IMR-90 (cell line): ENCODE data around the gene SMIM36. TPM values are rescaled to one million over a fixed set of nuclear protein-coding genes. Genes with fewer than 3 reads are reported as not detected.

Experiments
- ATAC-seq: fragments of 200-7000 bp; cut with Tn5 transposase; 2 replicates; pipeline ENCODE4 v1.9.1; 2020; ENCODE audit warnings: low read depth, mild to moderate bottlenecking, moderate library complexity
- BruUV-seq: library from RNA; stranded (reverse); fragments of 400-500 nt; replicated peaks from 2 replicates; lab custom pipeline; 2021; lab: Mats Ljungman, UMichigan
- CTCF ChIA-PET: fragments of 300-600 bp; formaldehyde crosslinking; extraction: SDS; loops from one replicate; lab custom pipeline; 2021; ENCODE audit warnings: antibody characterized with exemption; lab: Yijun Ruan, JAX
- POLR2A ChIA-PET: fragments of 300-600 bp; sonication (Branson Sonifier 250); formaldehyde crosslinking; loops from one replicate; lab custom pipeline; 2022; ENCODE audit warnings: antibody characterized with exemption; ENCODE audit not compliant: unreplicated experiment; lab: Charles Lee
- DNase-seq: peaks from one replicate; pipeline ENCODE4 v3.0.0; 2013
- H2AFZ ChIP-seq: replicated peaks from 2 replicates; pipeline ENCODE3; 2013; ENCODE audit warnings: low read length, mild to moderate bottlenecking; ENCODE audit not compliant: poor library complexity
- H2AK5ac ChIP-seq: 2 replicates; pipeline ENCODE4 v1.6.1; 2013; ENCODE audit warnings: low read depth, low read length, inconsistent platforms
- H2AK9ac ChIP-seq: replicated peaks from 2 replicates; pipeline ENCODE3; 2013; ENCODE audit warnings: mild to moderate bottlenecking, low read depth, low read length, moderate library complexity; ENCODE audit not compliant: poor library complexity
- H2BK120ac ChIP-seq: 2 replicates; pipeline ENCODE4 v1.6.1; 2013; ENCODE audit warnings: low read depth, low read length, inconsistent platforms
- H2BK15ac ChIP-seq: 3 replicates; pipeline ENCODE4 v1.6.1; 2013; ENCODE audit warnings: low read depth, low read length, inconsistent platforms
- H2BK20ac ChIP-seq: 2 replicates; pipeline ENCODE4 v1.6.1; 2013; ENCODE audit warnings: low read depth, mild to moderate bottlenecking, inconsistent platforms, low read length, moderate library complexity
- H2BK5ac ChIP-seq: 2 replicates; pipeline ENCODE4 v1.6.1; 2013; ENCODE audit warnings: mild to moderate bottlenecking, low read depth, low read length, inconsistent platforms; ENCODE audit not compliant: poor library complexity, severe bottlenecking
- H3K14ac ChIP-seq: replicated peaks from 2 replicates; pipeline ENCODE4 v1.6.1; 2013; ENCODE audit warnings: low read depth, low read length, inconsistent platforms
- H3K18ac ChIP-seq: 2 replicates; pipeline ENCODE4 v1.6.1; 2013; ENCODE audit warnings: low read depth, low read length, control low read depth
- H3K23ac ChIP-seq: 2 replicates; pipeline ENCODE4 v1.6.1; 2013; ENCODE audit warnings: low read depth, low read length, inconsistent platforms
- H3K27ac ChIP-seq: 2 replicates; pipeline ENCODE4 v1.5.1; 2013; ENCODE audit warnings: mild to moderate bottlenecking, control low read depth, low read length; ENCODE audit not compliant: insufficient read depth
- H3K27me3 ChIP-seq: 2 replicates; pipeline ENCODE4 v1.6.1; 2013; ENCODE audit warnings: low read length; ENCODE audit not compliant: control insufficient read depth, insufficient read depth
- H3K36me3 ChIP-seq: 2 replicates; pipeline ENCODE4 v1.6.1; 2013; ENCODE audit warnings: low read length, mixed read lengths; ENCODE audit not compliant: control insufficient read depth, insufficient read depth
- H3K4ac ChIP-seq: 2 replicates; pipeline ENCODE4 v1.6.1; 2013; ENCODE audit warnings: low read depth, low read length, inconsistent platforms
- H3K4me1 ChIP-seq: 2 replicates; pipeline ENCODE4 v1.6.1; 2013; ENCODE audit warnings: low read length, mixed read lengths; ENCODE audit not compliant: control insufficient read depth, insufficient read depth
- H3K4me2 ChIP-seq: 2 replicates; pipeline ENCODE4 v1.6.1; 2013; ENCODE audit warnings: low read depth, mild to moderate bottlenecking, control low read depth, low read length, moderate library complexity
- H3K4me3 ChIP-seq: 2 replicates; pipeline ENCODE4 v1.5.1; 2013; ENCODE audit warnings: low read depth, mild to moderate bottlenecking, control low read depth, low read length, moderate library complexity; ENCODE audit not compliant: insufficient read depth
- H3K56ac ChIP-seq: 2 replicates; pipeline ENCODE4 v1.6.1; 2013; ENCODE audit warnings: low read length, inconsistent platforms; ENCODE audit not compliant: insufficient read depth; ENCODE audit errors: extremely low read depth
- H3K79me1 ChIP-seq, 2 experiments: 2 replicates each; pipeline ENCODE4 v1.6.1; 2013; ENCODE audit warnings: low read length in 2 of 2, inconsistent platforms in 1 of 2, low read depth in 1 of 2
- H3K9ac ChIP-seq: 2 replicates; pipeline ENCODE4 v1.6.1; 2013; ENCODE audit warnings: low read depth, low read length, control low read depth
- H3K9me1 ChIP-seq: 2 replicates; pipeline ENCODE4 v1.6.1; 2013; ENCODE audit warnings: low read length, inconsistent platforms; ENCODE audit not compliant: insufficient read depth
- H3K9me3 ChIP-seq: 2 replicates; pipeline ENCODE4 v1.6.1; 2013; ENCODE audit warnings: low read length; ENCODE audit not compliant: control insufficient read depth, insufficient read depth
- H4K20me1 ChIP-seq: 2 replicates; pipeline ENCODE4 v1.6.1; 2013; ENCODE audit warnings: low read length, inconsistent platforms; ENCODE audit not compliant: insufficient read depth
- H4K5ac ChIP-seq: 2 replicates; pipeline ENCODE4 v1.6.1; 2013; ENCODE audit warnings: mild to moderate bottlenecking, low read depth, low read length, control low read depth
- H4K8ac ChIP-seq, 2 experiments: 2 replicates each; pipeline ENCODE4 v1.6.1; 2013; ENCODE audit warnings: low read depth in 2 of 2, low read length in 2 of 2, control low read depth in 1 of 2, inconsistent platforms in 1 of 2
- H4K91ac ChIP-seq: 2 replicates; pipeline ENCODE4 v1.6.1; 2013; ENCODE audit warnings: low read depth, low read length, inconsistent platforms; ENCODE audit not compliant: insufficient read depth
- RCOR1 ChIP-seq: IDR thresholded peaks from 2 replicates; pipeline ENCODE4 v1.6.1; 2012; ENCODE audit warnings: mild to moderate bottlenecking, low read length, improper control_type of control experiment; ENCODE audit not compliant: insufficient replicate concordance
- WGBS, 2 experiments: methylation state at CpG; one replicate each; pipeline versions ENCODE4 v1.1.5 to v1.1.7; 2013; ENCODE audit warnings: missing lambda C conversion rate in 2 of 2; ENCODE audit not compliant: insufficient read length in 1 of 2; ENCODE audit errors: extremely low coverage in 2 of 2; 5-methylcytosine and 5-hydroxymethylcytosine counted together
- dilution Hi-C: fragments of 300-500 bp; cut with HindIII; formaldehyde crosslinking; loops from one replicate; pipeline ENCODE4 v1.14.3; 2018; ENCODE audit warnings: low sequenced_read_pairs; ENCODE audit not compliant: unreplicated experiment
- in situ Hi-C: fragments of 300-500 bp; cut with MboI; formaldehyde crosslinking; loops from 3 replicates; pipeline ENCODE4 v1.14.3; 2019; ENCODE audit warnings: low sequenced_read_pairs, inconsistent platforms, mixed read lengths
- intact Hi-C: fragments of 100-400 bp; cut with micrococcal nuclease; formaldehyde crosslinking; loops from 2 replicates; pipeline ENCODE4 v1.10.0; 2022
- polyA plus RNA-seq, 3 experiments: library from polyadenylated mRNA; depleted of rRNA; stranded (reverse); fragments of >200 nt; gene quantifications; 2 replicates each; pipeline ENCODE4 v1.2.3, GENCODE V29; 2012; ENCODE audit warnings: low replicate concordance in 1 of 3
- total RNA-seq: library from RNA; depleted of rRNA; stranded (reverse); fragments of >200 nt; gene quantifications from 2 replicates; pipeline ENCODE4 v1.2.3, GENCODE V29; 2012
- TF ChIP-seq, protein P1 (sequence below): fragments of 150-350 bp; IDR thresholded peaks from 2 replicates; pipeline ENCODE4 v1.6.1; 2016; ENCODE audit warnings: low read depth, mild to moderate bottlenecking, low read length, moderate library complexity, borderline replicate concordance

Gene SMIM36
- total and polyA plus RNA-seq, 2 of the 4 experiments (the other 2 are of a cell fraction): not detected

DNA sequence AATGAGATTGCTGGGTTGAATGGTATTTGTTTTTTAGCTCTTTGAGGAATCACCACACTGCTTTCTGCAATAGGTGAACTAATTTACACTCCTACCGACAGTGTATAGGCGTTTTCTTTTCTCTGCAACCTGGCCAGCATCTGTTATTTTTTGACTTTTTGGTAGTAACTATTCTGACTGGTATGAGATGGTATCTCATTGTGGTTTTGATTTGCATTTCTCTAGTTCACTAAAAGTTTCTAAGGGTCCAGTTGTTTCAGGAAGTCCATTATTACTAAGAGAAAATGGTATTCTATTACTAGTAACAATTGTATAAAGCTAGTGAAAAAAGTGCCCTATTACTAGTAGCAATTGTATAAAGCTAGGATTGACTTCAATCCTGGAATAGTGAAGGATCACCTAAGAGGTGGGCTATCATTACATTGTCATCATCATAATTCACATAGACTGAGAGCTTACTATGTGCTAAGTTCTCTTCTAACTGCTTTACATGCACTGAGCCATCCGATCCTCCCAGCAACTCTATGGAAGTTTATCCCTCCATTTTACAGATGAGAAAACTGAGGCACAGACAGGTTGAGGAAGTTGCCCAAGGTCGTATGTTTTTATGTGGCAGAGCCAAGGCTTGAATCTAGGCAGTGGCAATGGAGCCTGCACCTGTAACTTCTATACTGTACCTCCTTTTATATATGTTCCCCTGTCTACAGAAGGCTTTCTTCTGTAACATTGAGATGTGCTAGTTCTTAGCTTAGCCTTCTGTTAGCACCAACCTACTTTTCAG is 13.4 kb upstream of the SMIM36 start:
- Histone ChIP-seq H3K4me2 (no peak overlapping the region), H4K20me1 (no peaks in the 10 kb centered on the region), H3K4ac (no peak overlapping the region), H4K8ac (no peak overlapping the region), H3K9me3 (no peaks in the 10 kb centered on the region), H2AK9ac (no peak overlapping the region), H4K5ac (no peak overlapping the region), H4K91ac (no peak overlapping the region), H2BK15ac (no peak overlapping the region), H2AK5ac (no peak overlapping the region), H2BK20ac (no peak overlapping the region), H3K9me1 (no peaks in the 10 kb centered on the region), H3K4me3 (no peak overlapping the region), H3K27me3 (peaks cover 6% of the 10 kb centered on the region), H3K23ac (no peak overlapping the region), H3K14ac (no peak overlapping the region), H2BK120ac (no peak overlapping the region), H3K79me1 (no peaks in the 10 kb centered on the region), H3K36me3 (no peaks in the 10 kb centered on the region), H3K9ac (no peak overlapping the region), H2AFZ (no peak overlapping the region), H3K4me1 (no peaks in the 10 kb centered on the region), H3K18ac (no peak overlapping the region), H2BK5ac (no peak overlapping the region), H3K56ac (no peak overlapping the region), H3K27ac (no peak overlapping the region)
- ChIA-PET POLR2A (no interaction called here), CTCF (interaction anchor here (1.4 to 4.0 kb wide), 4 partner anchors 10 to 245 kb away, joined by 4 to 29 read pairs (median 6); no protein-coding TSS in a partner anchor)
- TF ChIP-seq RCOR1: no peak
- TF ChIP-seq, protein P1, sequence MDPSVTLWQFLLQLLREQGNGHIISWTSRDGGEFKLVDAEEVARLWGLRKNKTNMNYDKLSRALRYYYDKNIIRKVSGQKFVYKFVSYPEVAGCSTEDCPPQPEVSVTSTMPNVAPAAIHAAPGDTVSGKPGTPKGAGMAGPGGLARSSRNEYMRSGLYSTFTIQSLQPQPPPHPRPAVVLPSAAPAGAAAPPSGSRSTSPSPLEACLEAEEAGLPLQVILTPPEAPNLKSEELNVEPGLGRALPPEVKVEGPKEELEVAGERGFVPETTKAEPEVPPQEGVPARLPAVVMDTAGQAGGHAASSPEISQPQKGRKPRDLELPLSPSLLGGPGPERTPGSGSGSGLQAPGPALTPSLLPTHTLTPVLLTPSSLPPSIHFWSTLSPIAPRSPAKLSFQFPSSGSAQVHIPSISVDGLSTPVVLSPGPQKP: no peak
- dilution Hi-C loops: no loop called here
- in situ Hi-C loops: loop anchor here (5.0 kb wide), 3 partner anchors 73 to 248 kb away; partner anchors contain the start of gene TMEM100
- ATAC-seq (no peak), DNase-seq (no peak)
- intact Hi-C loops: loop anchor here (10.0 kb wide), 1 partner anchor 790 kb away; no protein-coding TSS in a partner anchor
- BruUV-seq: no TSS peak
- 60% methylated on average over 1 of the region's 4 CpGs; no CpG with 5 or more reads in 1 of the 2 experiments for WGBS, 2 experiments
